ENCODE measurements around the gene WAC. TPM values are rescaled to one million over a fixed set of nuclear protein-coding genes. Genes with fewer than 3 reads are reported as not detected.

The WAC gene
- polyA plus RNA-seq, 1 donor from 2014 or later: 63.9 TPM

GRCh38 chr10:28592953-28593352, 60.0 kb downstream of the WAC start:
- no peak for TF ChIP-seq MXI1 (conservative IDR thresholded peaks at IDR 0.05; ENCODE audit: poor library complexity, severe bottlenecking)
- TF ChIP-seq EZH2 (IDR thresholded peaks at IDR 0.05; ENCODE audit: borderline replicate concordance, insufficient read depth, low read length, poor library complexity, severe bottlenecking): no peak
- TF ChIP-seq POLR2AphosphoS5 (IDR thresholded peaks at IDR 0.05): no peak
- no peak for TF ChIP-seq REST (IDR thresholded peaks at IDR 0.05; ENCODE audit: borderline replicate concordance)
- TF ChIP-seq SMC3 (conservative IDR thresholded peaks at IDR 0.05; ENCODE audit: poor library complexity): no peak
- H2AFZ ChIP-seq (ENCODE audit: low read depth, low read length): no peak overlapping the region
- no peak overlapping the region for H3K9ac ChIP-seq (ENCODE audit: low read length)
- no peak overlapping the region for H3K27ac ChIP-seq (ENCODE audit: low read length)
- H3K36me3 ChIP-seq (ENCODE audit: insufficient read depth, low read length): peaks cover 12% of the 10 kb centered on the region
- no peaks in the 10 kb centered on the region for H3K9me2 ChIP-seq (ENCODE audit: insufficient read depth, low read length)
- H3K27me3 ChIP-seq (ENCODE audit: insufficient read depth, low read depth, low read length): no peaks in the 10 kb centered on the region
- peaks cover 51% of the 10 kb centered on the region for H3K79me2 ChIP-seq (replicated peaks; ENCODE audit: insufficient read depth, low read length)
- H4K20me1 ChIP-seq (ENCODE audit: insufficient read depth): no peaks in the 10 kb centered on the region
- no peaks in the 10 kb centered on the region for H3F3A ChIP-seq (ENCODE audit: insufficient read depth, low read length, poor library complexity, severe bottlenecking)
- H3K4me3 ChIP-seq (ENCODE audit: low read length): no peak overlapping the region
- no peak overlapping the region for H3K4me2 ChIP-seq (ENCODE audit: low read length)
- H3K9me3 ChIP-seq (ENCODE audit: low read length): no peaks in the 10 kb centered on the region

GRCh38 chr10:28593811-28594210, 60.9 kb downstream of the WAC start:
- Histone ChIP-seq H3K9me3 (ENCODE audit: low read length) (no peaks in the 10 kb centered on the region), H3K27ac (ENCODE audit: low read length) (no peak overlapping the region), H3K36me3 (ENCODE audit: insufficient read depth, low read length) (peaks cover 12% of the 10 kb centered on the region), H3K79me2 (replicated peaks; ENCODE audit: insufficient read depth, low read length) (peaks cover 59% of the 10 kb centered on the region), H3K27me3 (ENCODE audit: insufficient read depth, low read depth, low read length) (no peaks in the 10 kb centered on the region), H4K20me1 (ENCODE audit: insufficient read depth) (no peaks in the 10 kb centered on the region), H3K9me2 (ENCODE audit: insufficient read depth, low read length) (no peaks in the 10 kb centered on the region), H2AFZ (ENCODE audit: low read depth, low read length) (no peak overlapping the region), H3K4me3 (ENCODE audit: low read length) (no peak overlapping the region), H3K4me2 (ENCODE audit: low read length) (no peak overlapping the region), H3F3A (ENCODE audit: insufficient read depth, low read length, poor library complexity, severe bottlenecking) (no peaks in the 10 kb centered on the region), H3K9ac (ENCODE audit: low read length) (no peak overlapping the region)
- TF ChIP-seq REST (IDR thresholded peaks at IDR 0.05; ENCODE audit: borderline replicate concordance): no peak

GRCh38 chr10:28594406-28594805, 61.5 kb downstream of the WAC start:
- H3K9ac ChIP-seq (ENCODE audit: low read length): no peak overlapping the region
- H4K20me1 ChIP-seq (ENCODE audit: insufficient read depth): no peaks in the 10 kb centered on the region
- H3F3A ChIP-seq (ENCODE audit: insufficient read depth, low read length, poor library complexity, severe bottlenecking): no peaks in the 10 kb centered on the region
- H3K27me3 ChIP-seq (ENCODE audit: insufficient read depth, low read depth, low read length): no peaks in the 10 kb centered on the region
- no peak overlapping the region for H2AFZ ChIP-seq (ENCODE audit: low read depth, low read length)
- no peaks in the 10 kb centered on the region for H3K9me2 ChIP-seq (ENCODE audit: insufficient read depth, low read length)
- H3K79me2 ChIP-seq (replicated peaks; ENCODE audit: insufficient read depth, low read length): peaks cover 59% of the 10 kb centered on the region
- H3K27ac ChIP-seq (ENCODE audit: low read length): no peak overlapping the region
- H3K36me3 ChIP-seq (ENCODE audit: insufficient read depth, low read length): peaks cover 12% of the 10 kb centered on the region
- H3K4me3 ChIP-seq (ENCODE audit: low read length): no peak overlapping the region
- H3K9me3 ChIP-seq (ENCODE audit: low read length): no peaks in the 10 kb centered on the region
- H3K4me2 ChIP-seq (ENCODE audit: low read length): no peak overlapping the region
- TF ChIP-seq MXI1 (conservative IDR thresholded peaks at IDR 0.05; ENCODE audit: poor library complexity, severe bottlenecking) (no peak), POLR2AphosphoS5 (IDR thresholded peaks at IDR 0.05) (no peak)
